Adipocyte (in vitro differentiated cells): ENCODE measurements around the gene PFKFB4.

ENCODE experiments used
- DNase-seq: peaks from one replicate; pipeline ENCODE4 v3.0.0-alpha.2; 2015; ENCODE audit warnings: low read depth
- H3K27me3 ChIP-seq: replicated peaks from 2 replicates; pipeline ENCODE4 v1.7.0; 2013; ENCODE audit warnings: mild to moderate bottlenecking, low read length, moderate library complexity; ENCODE audit not compliant: control insufficient read depth, insufficient read depth
- H3K36me3 ChIP-seq: 2 replicates; pipeline ENCODE4 v1.7.0; 2013; ENCODE audit warnings: low read length, mild to moderate bottlenecking, moderate library complexity; ENCODE audit not compliant: control insufficient read depth, insufficient read depth, severe bottlenecking
- H3K4me1 ChIP-seq: 2 replicates; pipeline ENCODE4 v1.7.0; 2013; ENCODE audit warnings: mild to moderate bottlenecking, low read length, moderate library complexity; ENCODE audit not compliant: control insufficient read depth, insufficient read depth
- H3K4me3 ChIP-seq: 2 replicates; pipeline ENCODE4 v1.7.0; 2013; ENCODE audit warnings: mild to moderate bottlenecking, low read length, moderate library complexity
- H3K9ac ChIP-seq: 2 replicates; pipeline ENCODE4 v1.7.0; 2013; ENCODE audit warnings: mild to moderate bottlenecking, low read length, moderate library complexity
- H3K9me3 ChIP-seq: 2 replicates; pipeline ENCODE4 v1.7.0; 2013; ENCODE audit warnings: mild to moderate bottlenecking, low read length, moderate library complexity; ENCODE audit not compliant: control insufficient read depth

PFKFB4 gene

GRCh38 chr3:48556796-48557626 lies at the start of gene PFKFB4:
PFKFB4 (minus strand) TSS chr3:48556803; CDS start chr3:48556777, 26 bp downstream.
- H3K27me3 ChIP-seq, result no peaks in the 10 kb centered on the region
- no peaks in the 10 kb centered on the region for H3K36me3 ChIP-seq
- peak; percentile 99 for DNase-seq
- no peaks in the 10 kb centered on the region for H3K9me3 ChIP-seq
- peaks cover 18% of the 10 kb centered on the region for H3K4me1 ChIP-seq
- H3K9ac ChIP-seq, result peak within 1 kb of the TSS; percentile 78
- H3K4me3 ChIP-seq, result peak within 1 kb of the TSS; percentile 84

GRCh38 chr3:48601622-48601994 lies 45.0 kb upstream of the PFKFB4 start:
- Histone ChIP-seq H3K4me1 (peaks cover 24% of the 10 kb centered on the region), H3K9ac (no peak overlapping the region), H3K9me3 (no peaks in the 10 kb centered on the region), H3K27me3 (no peaks in the 10 kb centered on the region), H3K36me3 (peaks cover 85% of the 10 kb centered on the region), H3K4me3 (no peak overlapping the region)
- no peak for DNase-seq

- H3K36me3 ChIP-seq, result peaks cover 81% of the 10 kb centered on the region
- no peak overlapping the region for H3K4me3 ChIP-seq
- no peak overlapping the region for H3K9ac ChIP-seq
These were observed 44.4 kb upstream of the PFKFB4 start for GRCh38 chr3:48600711-48601621.

DNA sequence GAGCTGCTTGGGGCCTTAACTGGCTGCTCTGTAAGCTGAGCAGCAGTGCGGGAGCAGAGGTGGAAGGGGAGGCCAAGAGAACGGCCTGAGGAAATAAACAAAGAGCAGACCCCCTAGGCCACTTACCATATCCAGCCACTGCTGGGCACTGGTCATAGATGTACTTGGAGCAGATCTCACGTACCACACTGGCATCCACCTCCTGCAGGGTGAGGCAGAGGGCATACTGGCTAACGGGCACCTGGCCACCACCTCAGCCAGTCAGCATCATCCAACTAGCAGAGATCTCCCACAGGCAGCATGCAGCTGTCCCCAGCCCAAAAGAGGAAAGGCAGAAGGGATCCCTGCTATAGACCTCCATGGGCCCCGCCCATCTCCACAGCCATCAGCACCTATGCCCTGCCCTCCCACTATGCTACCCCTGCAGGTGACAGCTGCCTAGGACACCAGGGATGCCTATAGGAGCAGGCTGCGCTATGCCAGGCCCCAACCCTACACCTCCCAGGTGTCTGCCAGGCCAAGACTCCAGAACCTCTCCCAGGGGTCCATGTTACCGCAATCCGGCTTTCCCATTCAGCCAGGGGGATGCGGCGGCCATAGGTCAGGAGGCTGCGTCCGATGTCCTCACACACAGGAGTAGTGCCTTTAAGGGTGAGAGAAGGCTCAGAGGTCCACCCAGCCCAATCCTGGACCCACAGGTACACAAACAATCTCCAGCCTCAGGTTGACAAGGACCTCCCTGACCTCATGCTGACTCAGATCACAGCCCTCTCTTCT lies 43.1 kb upstream of the PFKFB4 start:
- no peaks in the 10 kb centered on the region for H3K27me3 ChIP-seq
- peak overlapping the region; percentile 51 for H3K9ac ChIP-seq
- H3K4me1 ChIP-seq, result peaks cover 39% of the 10 kb centered on the region
- no peaks in the 10 kb centered on the region for H3K9me3 ChIP-seq
- no peak overlapping the region for H3K4me3 ChIP-seq
- no peak for DNase-seq
- H3K36me3 ChIP-seq, result peaks cover 69% of the 10 kb centered on the region

More at GRCh38 chr3:48600711-48601621, 44.4 kb upstream of the PFKFB4 start:
- DNase-seq, result no peak
- no peaks in the 10 kb centered on the region for H3K27me3 ChIP-seq
- no peaks in the 10 kb centered on the region for H3K9me3 ChIP-seq
- peaks cover 30% of the 10 kb centered on the region for H3K4me1 ChIP-seq

DNA sequence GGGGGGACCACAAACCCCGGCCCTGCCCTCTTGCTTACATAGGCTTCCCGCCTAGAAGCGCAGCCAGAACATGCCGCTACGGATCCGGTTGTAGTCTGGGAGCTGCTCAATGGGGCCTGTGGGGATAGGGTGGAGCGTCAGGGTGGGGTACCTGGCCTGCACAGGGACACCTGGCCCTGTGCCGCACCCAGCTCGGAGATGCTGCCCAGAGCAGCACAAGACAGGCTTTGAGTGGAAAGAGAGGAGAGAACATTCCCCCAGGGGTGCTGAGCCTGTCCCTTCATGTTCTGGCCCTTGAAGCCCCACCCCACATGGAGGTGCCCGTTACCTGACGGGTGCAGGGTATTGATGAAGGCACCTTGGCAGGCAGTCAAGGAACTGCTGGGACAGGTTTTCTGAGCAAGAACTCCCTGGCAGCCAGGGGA lies 42.5 kb upstream of the PFKFB4 start:
- Histone ChIP-seq H3K9me3 (no peaks in the 10 kb centered on the region), H3K9ac (peak overlapping the region; percentile 51), H3K36me3 (peaks cover 63% of the 10 kb centered on the region), H3K4me1 (peaks cover 43% of the 10 kb centered on the region), H3K4me3 (no peak overlapping the region), H3K27me3 (no peaks in the 10 kb centered on the region)
- no peak for DNase-seq

GRCh38 chr3:48598323-48599076 lies 41.9 kb upstream of the PFKFB4 start:
- Histone ChIP-seq H3K9ac (peak overlapping the region; percentile 51), H3K4me1 (peaks cover 43% of the 10 kb centered on the region), H3K4me3 (no peak overlapping the region), H3K36me3 (peaks cover 57% of the 10 kb centered on the region), H3K9me3 (no peaks in the 10 kb centered on the region), H3K27me3 (no peaks in the 10 kb centered on the region)
- DNase-seq, result peak; percentile 98

- H3K4me1 ChIP-seq, result peaks cover 43% of the 10 kb centered on the region
- no peak overlapping the region for H3K4me3 ChIP-seq
- no peaks in the 10 kb centered on the region for H3K9me3 ChIP-seq
- DNase-seq, result no peak
- H3K36me3 ChIP-seq, result peaks cover 46% of the 10 kb centered on the region
- no peak overlapping the region for H3K9ac ChIP-seq
- H3K27me3 ChIP-seq, result no peaks in the 10 kb centered on the region
These were observed 40.8 kb upstream of the PFKFB4 start for GRCh38 chr3:48597408-48597800.

DNA sequence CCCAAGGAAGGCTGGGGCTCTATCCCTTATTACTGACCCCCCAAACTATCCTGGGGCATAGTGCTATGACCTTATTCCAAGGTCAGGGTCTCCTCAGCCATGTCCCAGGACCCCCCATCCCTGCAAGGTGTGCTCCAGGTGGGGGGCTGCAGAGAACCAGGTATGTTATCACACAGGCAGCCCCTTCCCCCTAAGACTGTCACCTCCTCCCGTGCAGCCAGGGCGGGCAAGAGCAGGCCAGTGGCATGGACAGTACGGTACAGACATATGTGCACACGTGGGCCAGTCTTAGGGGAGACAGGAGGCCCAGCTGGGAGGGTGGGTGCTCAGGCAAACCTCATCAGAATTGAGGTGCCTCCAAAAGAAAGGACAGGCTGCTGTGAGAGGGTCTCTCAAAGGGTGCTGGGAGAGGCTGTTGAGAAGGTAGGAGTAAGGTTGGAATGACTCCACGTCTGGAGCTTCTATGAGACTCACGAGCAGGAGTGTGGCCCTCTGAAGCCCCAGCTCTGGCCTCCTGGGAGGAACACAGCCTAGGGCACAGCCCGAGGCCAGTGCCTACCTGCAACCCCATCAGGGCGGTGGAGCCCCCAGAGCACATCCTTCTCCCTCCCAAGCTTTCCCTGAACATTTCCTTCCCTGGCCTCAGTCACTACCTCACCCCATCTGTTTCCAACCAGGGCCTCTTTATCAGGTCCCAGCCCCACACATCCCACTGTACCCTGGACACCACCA lies 40.2 kb upstream of the PFKFB4 start:
- Histone ChIP-seq H3K36me3 (peaks cover 42% of the 10 kb centered on the region), H3K27me3 (no peaks in the 10 kb centered on the region), H3K4me1 (peaks cover 43% of the 10 kb centered on the region), H3K9ac (no peak overlapping the region), H3K9me3 (no peaks in the 10 kb centered on the region), H3K4me3 (no peak overlapping the region)
- DNase-seq, result no peak

- Histone ChIP-seq H3K4me3 (no peak overlapping the region), H3K9ac (no peak overlapping the region), H3K27me3 (no peaks in the 10 kb centered on the region), H3K36me3 (peaks cover 35% of the 10 kb centered on the region), H3K9me3 (no peaks in the 10 kb centered on the region), H3K4me1 (peaks cover 43% of the 10 kb centered on the region)
- no peak for DNase-seq
These were observed 39.6 kb upstream of the PFKFB4 start for GRCh38 chr3:48596157-48596556.
